Fibroblast of mammary gland (primary cell): ENCODE data around the gene SRGAP3.

ENCODE experiments used
- DNase-seq: peaks from one replicate; pipeline ENCODE4 v3.0.0-alpha.2; 2010; ENCODE audit warnings: low read depth
- H3K4me3 ChIP-seq: 2 replicates; pipeline ENCODE4 v1.5.1; 2011; ENCODE audit warnings: low read depth, mild to moderate bottlenecking, low read length, moderate library complexity; ENCODE audit not compliant: control insufficient read depth
- TF ChIP-seq, protein P1 (sequence below): conservative IDR thresholded peaks from 2 replicates; pipeline ENCODE4 v1.5.1; 2011; ENCODE audit warnings: low read depth, low read length, inconsistent platforms; ENCODE audit not compliant: control insufficient read depth, insufficient read depth

SRGAP3 gene

DNA sequence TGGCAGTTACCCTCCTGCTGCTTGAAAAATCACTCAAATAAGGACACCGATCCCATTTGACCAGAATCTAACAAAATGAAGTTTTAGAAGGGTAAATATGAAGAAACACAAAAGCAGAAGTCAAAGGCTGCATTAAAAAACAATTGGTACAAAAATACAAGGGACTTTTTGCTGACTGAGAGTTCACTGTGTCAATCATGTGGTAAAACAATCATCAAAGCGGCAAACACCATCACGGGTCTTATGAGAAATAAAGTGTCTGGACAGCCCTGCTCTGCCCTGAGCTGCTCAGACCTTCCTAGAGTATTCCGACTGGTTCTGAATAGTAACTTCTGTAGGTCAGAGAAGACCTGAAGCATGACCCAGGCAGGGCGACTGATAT, 148.9 kb downstream of the SRGAP3 start:
- H3K4me3 ChIP-seq: no peak overlapping the region
- DNase-seq: no peak
- TF ChIP-seq, protein P1, sequence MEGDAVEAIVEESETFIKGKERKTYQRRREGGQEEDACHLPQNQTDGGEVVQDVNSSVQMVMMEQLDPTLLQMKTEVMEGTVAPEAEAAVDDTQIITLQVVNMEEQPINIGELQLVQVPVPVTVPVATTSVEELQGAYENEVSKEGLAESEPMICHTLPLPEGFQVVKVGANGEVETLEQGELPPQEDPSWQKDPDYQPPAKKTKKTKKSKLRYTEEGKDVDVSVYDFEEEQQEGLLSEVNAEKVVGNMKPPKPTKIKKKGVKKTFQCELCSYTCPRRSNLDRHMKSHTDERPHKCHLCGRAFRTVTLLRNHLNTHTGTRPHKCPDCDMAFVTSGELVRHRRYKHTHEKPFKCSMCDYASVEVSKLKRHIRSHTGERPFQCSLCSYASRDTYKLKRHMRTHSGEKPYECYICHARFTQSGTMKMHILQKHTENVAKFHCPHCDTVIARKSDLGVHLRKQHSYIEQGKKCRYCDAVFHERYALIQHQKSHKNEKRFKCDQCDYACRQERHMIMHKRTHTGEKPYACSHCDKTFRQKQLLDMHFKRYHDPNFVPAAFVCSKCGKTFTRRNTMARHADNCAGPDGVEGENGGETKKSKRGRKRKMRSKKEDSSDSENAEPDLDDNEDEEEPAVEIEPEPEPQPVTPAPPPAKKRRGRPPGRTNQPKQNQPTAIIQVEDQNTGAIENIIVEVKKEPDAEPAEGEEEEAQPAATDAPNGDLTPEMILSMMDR: no peak

DNA sequence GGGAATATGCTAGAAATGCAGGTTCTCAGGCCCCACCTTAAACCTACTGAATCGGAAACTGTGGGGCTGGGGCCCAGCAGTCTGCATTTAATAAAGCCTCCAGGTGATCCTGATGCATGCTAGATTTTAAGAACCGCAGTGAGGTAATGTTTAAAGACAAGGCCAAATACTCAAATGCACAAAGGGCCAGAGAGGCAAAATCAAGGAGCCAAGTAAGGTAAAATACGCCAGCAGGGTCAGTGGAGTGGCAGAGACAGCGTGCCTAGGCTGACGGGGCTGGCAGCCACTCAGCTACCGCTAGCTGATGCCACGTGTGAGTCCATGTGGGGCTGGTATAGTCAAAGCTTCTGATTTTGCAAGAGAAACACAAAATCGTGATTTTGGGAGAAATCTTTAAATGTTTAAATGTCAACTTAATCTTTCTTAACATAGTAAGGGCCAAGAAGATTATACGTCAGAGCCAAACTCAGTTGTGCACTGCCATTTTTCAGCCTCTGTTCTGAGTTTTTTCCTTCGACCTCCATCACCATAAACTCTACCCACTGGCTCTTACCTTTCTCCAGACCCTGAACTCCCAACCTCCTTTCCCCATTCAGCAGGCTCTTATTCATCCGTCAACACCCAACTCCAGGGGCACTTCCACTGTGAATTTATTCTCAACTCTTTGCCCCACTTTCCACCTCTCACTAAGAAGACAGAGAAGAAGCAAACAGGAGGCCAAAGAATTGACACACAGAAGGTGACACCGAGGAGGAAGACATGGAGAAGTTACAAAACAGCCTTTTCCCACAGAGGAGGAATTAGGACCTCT, 149.5 kb downstream of the SRGAP3 start:
- H3K4me3 ChIP-seq: no peak overlapping the region
- TF ChIP-seq, protein P1: no peak
- DNase-seq: no peak

DNA sequence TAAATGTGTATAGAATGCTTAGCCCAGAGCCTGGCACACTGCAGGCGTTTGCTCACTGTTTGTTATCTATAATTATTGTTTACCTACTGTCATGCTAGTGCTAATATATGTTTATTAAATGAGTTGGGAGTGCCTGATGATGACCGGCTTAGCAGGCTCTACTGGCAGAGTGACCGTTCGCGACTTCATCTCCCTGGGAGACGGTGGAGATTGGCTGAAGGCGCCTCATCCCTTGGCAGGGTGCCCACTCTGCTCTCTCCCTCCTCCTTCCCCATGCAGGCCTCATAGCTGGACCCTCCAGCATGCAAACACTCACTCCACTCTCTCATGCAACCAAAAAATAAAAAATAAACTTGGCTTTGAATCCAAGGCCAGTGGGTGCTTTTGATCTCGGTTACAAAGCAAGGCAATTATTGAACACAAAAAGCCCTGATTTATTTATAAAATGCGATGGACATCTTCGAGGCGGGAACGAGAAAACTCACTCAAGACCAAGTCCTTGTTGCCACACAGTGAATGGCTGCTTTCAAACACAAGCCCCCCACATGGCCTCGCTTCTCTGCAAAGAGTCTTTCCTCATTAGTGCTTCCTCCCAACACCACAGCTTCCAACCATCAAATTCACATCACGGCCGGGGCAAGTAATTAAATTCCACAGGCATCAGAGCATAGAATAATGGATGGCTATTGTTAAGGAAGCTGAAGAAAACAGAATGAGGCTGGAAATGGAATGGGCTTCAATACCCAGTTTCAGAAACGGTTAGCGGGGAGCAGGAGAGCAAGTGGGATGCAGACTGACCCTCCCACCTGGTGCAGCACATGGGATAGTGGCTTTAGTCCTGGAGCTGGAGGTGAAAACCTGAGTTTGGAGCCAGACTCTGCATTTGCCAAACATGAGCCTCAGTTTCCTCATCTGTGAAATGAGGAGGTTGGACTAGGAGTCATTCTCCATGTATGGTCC, 150.4 kb downstream of the SRGAP3 start:
- DNase-seq: no peak
- H3K4me3 ChIP-seq: no peak overlapping the region
- TF ChIP-seq, protein P1: no peak

GRCh38 chr3:9097495-9097894, 152.0 kb downstream of the SRGAP3 start:
- H3K4me3 ChIP-seq: no peak overlapping the region
- no peak for DNase-seq
- TF ChIP-seq, protein P1: no peak

DNA sequence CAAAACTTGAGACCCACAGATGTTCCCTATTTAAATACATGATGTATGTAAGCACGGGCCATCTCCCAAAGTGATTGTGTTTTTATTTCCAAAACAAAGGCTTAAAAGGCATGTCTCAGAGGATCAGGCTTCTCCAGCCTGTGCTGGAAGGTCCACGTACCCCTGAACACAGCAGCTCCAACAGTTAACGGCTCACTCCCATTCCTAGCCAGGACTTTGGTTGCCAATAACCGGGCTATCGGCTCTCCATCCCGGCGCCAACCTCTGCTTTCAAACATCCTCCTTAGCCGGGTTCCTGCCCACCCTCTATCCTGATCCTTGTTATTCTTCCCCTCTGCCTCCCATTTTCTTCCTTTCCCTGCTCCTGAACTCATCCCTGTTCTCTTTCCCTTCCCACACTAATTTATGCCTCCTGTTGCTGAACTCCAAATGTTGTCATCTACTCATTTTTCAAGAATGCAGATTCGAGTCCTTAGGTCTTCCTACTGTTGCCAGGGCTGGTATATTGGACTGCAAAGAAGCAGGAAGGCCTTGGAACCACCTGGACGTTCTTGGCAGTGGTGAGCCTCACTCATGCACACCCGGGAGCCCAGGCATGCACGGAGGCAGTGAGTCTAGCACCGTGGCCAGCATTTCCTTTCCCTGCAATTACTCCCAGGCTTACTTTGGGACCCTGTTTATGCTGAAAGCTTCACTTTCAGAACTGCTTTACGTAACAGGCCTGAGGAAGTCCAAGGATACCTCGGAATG, 157.8 kb downstream of the SRGAP3 start:
- H3K4me3 ChIP-seq: no peak overlapping the region
- TF ChIP-seq, protein P1: no peak
- no peak for DNase-seq
